ENCODE measurements around the gene RAB21.

RAB21 gene

DNA sequence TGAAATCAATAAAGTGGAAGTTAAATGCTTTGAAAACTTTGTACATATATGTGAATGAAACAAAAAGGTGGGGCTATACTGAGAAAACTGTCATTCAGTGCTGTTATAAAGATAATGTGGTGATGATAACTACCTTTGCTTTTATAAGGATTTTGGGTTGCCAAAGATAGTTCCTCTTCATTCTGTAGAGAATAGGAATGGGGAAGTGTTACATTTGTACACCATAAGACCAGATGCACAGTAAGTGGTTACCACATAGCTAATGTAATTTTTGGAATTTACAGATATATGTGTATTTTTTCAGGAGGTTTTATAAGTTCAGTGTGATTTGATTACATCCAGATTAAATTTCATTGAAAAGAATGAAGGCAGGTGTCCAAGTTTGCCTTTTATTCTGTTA lies 18.1 kb downstream of the RAB21 start:
- no peak overlapping the region for H3K27ac ChIP-seq
- CTCF ChIA-PET, result no interaction called here
- POLR2A ChIA-PET (ENCODE audit: low non-redundant PET), result no interaction called here
- DNase-seq (ENCODE audit: low spot score), result no peak
- TF ChIP-seq, protein P1, sequence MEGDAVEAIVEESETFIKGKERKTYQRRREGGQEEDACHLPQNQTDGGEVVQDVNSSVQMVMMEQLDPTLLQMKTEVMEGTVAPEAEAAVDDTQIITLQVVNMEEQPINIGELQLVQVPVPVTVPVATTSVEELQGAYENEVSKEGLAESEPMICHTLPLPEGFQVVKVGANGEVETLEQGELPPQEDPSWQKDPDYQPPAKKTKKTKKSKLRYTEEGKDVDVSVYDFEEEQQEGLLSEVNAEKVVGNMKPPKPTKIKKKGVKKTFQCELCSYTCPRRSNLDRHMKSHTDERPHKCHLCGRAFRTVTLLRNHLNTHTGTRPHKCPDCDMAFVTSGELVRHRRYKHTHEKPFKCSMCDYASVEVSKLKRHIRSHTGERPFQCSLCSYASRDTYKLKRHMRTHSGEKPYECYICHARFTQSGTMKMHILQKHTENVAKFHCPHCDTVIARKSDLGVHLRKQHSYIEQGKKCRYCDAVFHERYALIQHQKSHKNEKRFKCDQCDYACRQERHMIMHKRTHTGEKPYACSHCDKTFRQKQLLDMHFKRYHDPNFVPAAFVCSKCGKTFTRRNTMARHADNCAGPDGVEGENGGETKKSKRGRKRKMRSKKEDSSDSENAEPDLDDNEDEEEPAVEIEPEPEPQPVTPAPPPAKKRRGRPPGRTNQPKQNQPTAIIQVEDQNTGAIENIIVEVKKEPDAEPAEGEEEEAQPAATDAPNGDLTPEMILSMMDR (conservative IDR thresholded peaks at IDR 0.05; ENCODE audit: low read depth), result no peak

DNA sequence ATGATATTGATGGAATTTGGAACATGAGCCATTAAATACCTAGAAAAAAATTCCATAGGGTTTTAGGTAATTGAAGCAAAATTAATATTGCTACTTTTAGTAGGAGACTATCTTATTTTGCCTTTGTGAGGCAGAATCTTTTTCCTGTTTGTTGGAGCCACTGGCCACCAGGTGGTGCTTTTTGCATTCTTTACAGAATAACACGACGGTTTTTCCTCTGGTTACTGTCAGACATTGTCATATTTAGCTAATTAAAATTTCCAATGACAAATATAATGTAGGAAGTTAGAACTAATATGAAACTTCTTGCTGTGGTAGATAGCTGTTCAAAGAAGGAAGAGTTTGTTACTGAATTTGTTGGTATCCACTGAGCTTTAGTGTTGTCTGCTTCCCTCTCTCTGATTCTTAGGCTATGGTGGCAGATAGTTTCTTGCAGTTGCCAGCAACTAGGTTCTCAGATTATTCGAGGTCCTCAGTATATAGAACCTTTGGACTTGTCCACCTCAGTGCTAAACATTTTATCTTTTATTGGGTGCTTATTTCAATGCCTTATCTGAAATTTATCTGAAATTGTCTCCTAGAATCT lies 25.7 kb downstream of the RAB21 start:
- CTCF ChIA-PET, result interaction anchor here (0.6 to 1.4 kb wide), 12 partner anchors 9 to 374 kb away, joined by 3 to 10 read pairs (median 4); no protein-coding TSS in a partner anchor
- no peak overlapping the region for H3K27ac ChIP-seq
- POLR2A ChIA-PET (ENCODE audit: low non-redundant PET), result no interaction called here
- TF ChIP-seq, protein P1 (conservative IDR thresholded peaks at IDR 0.05; ENCODE audit: low read depth), result peak; percentile 75
- peak; percentile 36 for DNase-seq (ENCODE audit: low spot score)

DNA sequence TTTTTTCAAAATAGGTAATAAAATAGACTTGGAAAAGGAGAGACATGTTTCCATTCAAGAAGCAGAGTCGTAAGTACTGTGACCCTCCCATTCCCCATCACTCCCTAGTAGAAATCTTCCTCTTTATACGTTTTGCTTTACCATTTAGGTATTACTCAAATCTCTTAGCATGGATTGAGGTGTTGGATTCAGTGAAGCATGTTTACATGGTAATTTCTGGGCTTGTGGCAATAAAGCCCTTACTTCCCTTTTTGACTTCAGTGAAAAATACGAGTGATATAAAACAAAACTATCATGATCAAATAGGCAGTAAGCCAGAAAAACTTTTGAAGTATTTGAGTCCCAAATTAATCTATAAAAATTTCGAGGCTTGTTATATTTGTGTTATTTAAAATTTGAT lies 27.4 kb downstream of the RAB21 start:
- H3K27ac ChIP-seq, result no peak overlapping the region
- ChIA-PET CTCF (no interaction called here), POLR2A (ENCODE audit: low non-redundant PET) (no interaction called here)
- TF ChIP-seq, protein P1 (conservative IDR thresholded peaks at IDR 0.05; ENCODE audit: low read depth), result no peak
- DNase-seq (ENCODE audit: low spot score), result no peak

DNA sequence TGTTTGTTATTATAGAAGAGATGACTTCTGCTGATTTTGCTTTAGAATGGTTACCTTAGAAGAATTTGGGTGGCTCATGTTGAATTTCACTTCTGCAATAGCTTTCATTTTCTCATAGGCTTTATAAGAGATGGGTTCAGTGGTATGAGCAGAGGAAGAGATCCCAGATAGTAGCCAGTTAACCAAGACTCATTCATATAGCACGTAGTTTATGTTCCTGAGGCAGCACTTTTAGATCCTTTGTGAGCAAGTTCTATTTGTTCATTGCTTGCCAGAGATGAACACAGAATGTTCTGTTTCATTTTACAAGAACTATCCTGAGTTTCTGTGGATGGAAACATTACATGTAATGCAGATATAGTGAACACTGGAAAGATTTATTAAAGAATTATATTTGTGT lies 32.2 kb downstream of the RAB21 start:
- DNase-seq (ENCODE audit: low spot score), result no peak
- POLR2A ChIA-PET (ENCODE audit: low non-redundant PET), result no interaction called here
- CTCF ChIA-PET, result no interaction called here
- H3K27ac ChIP-seq, result no peak overlapping the region
- TF ChIP-seq, protein P1 (conservative IDR thresholded peaks at IDR 0.05; ENCODE audit: low read depth), result no peak

DNA sequence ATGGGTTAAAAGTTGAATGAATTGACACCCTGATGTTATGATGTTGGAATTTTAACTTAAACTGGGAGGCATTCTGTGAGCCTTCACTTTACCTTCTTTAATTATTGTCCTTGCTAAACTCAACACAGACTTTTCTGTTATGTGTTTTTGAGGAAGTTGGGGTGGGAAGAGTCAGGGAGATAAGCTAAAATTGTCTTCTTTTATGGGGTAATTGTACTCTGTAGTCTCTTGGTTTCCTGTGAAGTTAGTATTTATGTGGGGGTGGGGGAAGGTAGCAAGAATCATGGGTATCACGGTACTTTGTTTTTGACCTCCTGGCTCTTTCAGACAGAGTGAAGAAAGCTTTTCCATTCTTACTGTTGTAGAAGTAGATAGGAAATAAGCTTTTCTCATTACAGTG lies 32.9 kb downstream of the RAB21 start:
- TF ChIP-seq, protein P1 (conservative IDR thresholded peaks at IDR 0.05; ENCODE audit: low read depth), result no peak
- ChIA-PET CTCF (interaction anchor here (0.7 kb wide), 1 partner anchor 1969 kb away, joined by 3 read pairs; no protein-coding TSS in a partner anchor), POLR2A (ENCODE audit: low non-redundant PET) (no interaction called here)
- DNase-seq (ENCODE audit: low spot score), result no peak
- no peak overlapping the region for H3K27ac ChIP-seq

DNA sequence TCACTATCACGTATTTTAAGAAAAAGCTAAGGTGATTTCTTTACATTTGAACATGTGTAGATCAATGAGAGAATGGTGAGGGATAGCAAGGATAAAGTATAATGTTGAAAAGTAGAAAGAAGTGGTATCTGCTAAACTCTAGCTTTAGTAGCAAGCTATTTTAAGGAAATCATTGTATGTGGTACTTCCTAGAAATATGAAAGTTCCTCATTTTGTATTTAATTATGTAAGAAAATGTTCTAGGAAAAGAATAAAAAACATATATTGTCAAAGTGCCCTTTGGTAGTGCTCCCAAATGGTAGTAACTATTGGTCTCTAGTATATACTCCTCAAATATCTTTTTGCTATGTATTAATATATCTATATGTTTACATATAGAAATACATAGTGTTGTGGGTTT lies 35.7 kb downstream of the RAB21 start:
- H3K27ac ChIP-seq, result no peak overlapping the region
- TF ChIP-seq, protein P1 (conservative IDR thresholded peaks at IDR 0.05; ENCODE audit: low read depth), result no peak
- no peak for DNase-seq (ENCODE audit: low spot score)
- POLR2A ChIA-PET (ENCODE audit: low non-redundant PET), result no interaction called here
- CTCF ChIA-PET, result no interaction called here
